GM21423 (cell line): ENCODE results near the gene CMC1.
A peak's percentile ranks its signal among the peaks of the same experiment; 100 is the strongest.
"Not testable (repeated sequence)": the region's sequence is repeated elsewhere in the genome, so short reads cannot be mapped to it uniquely, and the experiment has no call there.

Source experiments
- ATAC-seq: cut with Tn5 transposase; IDR thresholded peaks from one replicate; pipeline ENCODE4 v1.9.1; 2021; ENCODE audit warnings: mild to moderate bottlenecking, moderate library complexity; ENCODE audit not compliant: unreplicated experiment

CMC1 gene, protein sequence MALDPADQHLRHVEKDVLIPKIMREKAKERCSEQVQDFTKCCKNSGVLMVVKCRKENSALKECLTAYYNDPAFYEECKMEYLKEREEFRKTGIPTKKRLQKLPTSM

DNA sequence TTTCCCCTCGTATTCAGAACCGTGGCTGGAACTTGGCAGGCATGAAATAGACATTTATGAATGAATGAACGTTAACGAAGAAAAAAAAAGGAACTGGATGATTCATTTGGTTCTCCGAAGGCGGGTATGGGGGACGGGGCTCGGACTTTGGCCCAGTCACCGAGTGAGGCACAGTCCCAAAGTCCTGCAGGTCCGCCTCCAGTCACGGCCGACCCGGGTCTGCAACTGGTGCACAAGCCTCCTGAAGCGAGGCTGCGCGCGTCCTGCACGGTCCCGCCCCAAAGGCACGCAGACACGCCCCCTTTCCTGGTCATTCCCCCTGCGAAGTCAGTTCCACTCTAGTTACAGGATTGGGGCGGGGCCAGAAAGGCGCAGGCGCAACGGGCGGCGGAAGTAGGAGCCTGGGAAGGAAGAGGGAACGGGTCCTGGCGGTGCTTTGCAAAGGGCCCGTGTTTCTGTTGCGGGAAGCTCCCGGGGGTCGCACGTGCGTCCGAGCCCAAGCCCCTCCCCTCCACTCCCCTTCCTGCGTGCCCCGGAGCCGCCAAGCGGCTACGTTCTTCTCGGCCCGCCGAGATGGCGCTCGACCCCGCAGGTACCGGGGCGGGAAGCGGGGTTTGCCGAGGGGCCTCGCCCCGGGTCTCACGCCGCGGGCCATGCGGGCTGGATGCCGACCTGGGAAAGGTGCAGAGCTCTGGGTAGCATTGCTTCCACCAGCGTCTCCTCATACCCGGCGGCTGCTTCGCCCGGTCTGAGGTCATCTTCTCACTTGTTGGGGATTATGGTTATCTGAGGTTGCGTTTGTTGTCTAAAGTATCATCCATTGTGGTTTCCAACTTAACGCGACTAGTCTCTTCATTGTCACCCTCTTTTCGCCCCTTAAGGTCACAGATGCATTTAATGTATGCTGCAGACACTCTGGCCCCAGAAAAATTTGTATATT lies at the start of gene CMC1:
CMC1 (plus strand) TSS at position 399 of the 940 bp plus-strand sequence; CDS start at position 574, 175 bp downstream.
- ATAC-seq: peak; percentile 98

DNA sequence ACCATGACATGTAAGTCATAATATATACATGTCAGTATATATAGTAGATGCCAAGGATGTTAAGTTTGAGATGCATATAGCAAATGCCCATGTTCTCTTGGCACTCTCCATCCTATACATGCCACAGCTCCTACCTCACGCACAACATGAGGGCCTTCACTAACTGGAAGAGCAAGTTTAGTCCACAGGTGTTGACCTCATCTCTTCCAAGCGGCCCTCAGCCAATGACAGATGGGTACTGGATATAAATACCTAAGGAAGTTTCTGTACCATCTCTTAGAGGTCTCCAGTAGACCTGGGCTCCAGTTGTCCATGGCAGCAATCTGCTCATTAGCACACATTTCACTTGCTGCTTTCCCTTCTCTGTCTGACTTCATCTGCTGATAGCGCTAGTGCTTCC lies 43.3 kb upstream of the CMC1 start:
- ATAC-seq: no peak

DNA sequence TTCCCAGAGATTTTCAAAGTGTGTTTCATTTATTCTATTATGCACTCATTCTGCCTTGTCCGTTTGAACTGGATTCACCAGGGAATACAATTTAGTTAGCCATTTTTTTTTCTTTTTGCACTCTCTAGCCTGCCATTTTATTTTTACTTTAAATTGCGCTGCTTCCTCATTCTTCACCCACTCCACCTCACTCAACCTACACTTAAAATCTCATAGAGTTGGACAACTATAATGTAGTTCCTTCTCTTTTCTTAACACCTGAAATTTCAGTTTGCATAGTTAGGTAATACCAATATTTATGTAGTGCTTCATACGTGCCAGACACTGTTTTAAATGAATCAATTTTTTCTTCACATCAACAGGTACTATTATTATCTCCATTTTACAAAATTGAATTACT lies 42.4 kb upstream of the CMC1 start:
- ATAC-seq: no peak

DNA sequence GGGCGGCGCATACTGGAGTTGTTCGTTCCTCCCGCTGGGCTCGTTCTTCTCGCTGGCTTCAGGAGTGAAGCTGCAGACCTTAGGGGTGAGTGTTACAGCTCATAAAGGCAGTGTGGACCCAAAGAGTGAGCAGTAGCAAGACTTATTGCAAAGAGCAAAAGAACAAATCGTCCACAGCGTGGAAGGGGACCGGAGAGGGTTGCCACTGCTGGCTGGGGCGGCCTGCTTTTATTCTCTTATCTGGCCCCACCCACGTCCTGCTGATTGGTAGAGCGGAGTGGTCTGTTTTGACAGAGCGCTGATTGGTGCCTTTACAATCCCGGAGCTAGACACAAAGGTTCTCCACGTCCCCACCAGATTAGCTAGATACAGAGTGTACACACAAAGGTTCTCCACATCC lies 41.8 kb upstream of the CMC1 start:
- not testable (repeated sequence) for ATAC-seq

DNA sequence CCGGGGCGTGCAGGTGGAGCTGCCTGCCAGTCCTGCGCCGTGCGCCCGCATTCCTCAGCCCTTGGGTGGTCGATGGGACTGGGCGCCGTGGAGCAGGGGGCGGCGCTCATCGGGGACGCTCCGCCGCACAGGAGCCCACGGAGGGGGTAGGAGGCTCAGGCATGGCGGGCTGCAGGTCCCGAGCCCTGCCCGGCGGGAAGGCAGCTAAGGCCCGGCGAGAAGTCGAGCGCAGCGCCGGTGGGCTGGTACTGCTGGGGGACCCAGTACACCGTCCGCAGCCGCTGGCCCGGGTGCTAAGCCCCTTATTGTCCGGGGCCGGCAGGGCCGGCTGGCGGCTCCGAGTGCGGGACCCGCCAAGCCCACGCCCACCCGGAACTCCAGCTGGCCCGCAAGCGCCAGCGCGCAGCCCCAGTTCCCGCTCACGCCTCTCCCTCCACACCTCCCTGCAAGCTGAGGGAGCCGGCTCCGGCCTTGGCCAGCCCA lies 41.0 kb upstream of the CMC1 start:
- ATAC-seq: not testable (repeated sequence)

DNA sequence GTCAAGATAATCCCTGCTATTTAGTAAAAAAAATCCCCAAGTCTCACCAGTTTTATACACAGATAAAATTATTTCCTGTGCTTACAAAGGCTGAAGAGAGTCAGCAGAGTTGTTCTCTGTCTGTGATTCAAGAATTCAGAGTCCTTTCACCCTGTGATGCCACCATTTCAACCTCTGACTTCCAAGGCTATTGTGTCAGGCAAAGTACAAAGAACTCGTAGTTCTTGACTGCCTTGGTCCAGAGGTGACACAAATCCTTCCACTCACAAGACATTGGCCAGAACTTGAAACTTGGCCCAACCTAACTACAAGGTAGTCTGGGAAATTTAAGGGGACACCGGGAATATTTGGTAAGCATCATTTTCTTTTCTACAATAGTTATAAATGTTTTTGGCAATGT lies 34.9 kb upstream of the CMC1 start:
- ATAC-seq: no peak

DNA sequence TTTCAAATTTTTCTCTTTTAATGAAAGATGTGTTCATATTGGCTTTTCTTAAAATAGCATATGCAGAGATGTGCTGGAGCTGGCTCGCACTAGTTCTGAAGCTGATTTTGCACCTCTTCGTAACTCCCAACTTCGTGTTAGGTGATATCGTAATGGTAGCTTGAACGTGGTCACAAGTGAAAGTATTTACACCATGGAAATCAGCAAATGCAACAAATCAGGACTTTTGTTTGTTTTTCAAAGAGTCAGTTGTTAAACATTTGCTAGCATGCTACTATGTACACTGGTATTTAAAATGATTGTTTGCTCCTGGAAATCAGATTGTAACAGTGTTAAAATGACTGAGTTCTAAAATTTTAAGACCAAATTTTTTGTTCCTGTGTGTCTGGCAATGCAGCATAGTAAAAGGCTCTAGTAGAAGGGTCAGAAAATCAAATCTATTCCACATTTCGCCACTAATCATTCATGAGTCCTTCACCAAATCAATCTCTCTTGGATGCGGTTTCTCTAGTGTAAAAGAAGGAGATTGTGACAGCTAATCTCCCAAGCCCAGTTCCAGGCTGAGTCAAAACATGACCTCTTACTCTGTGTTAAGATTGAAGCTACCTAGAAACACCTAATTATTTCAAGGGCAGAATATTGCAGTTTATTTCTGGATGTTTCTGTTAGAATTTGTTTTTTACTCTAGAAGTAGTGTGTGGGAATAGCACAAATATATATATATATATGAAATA lies 34.3 kb upstream of the CMC1 start:
- ATAC-seq: no peak

DNA sequence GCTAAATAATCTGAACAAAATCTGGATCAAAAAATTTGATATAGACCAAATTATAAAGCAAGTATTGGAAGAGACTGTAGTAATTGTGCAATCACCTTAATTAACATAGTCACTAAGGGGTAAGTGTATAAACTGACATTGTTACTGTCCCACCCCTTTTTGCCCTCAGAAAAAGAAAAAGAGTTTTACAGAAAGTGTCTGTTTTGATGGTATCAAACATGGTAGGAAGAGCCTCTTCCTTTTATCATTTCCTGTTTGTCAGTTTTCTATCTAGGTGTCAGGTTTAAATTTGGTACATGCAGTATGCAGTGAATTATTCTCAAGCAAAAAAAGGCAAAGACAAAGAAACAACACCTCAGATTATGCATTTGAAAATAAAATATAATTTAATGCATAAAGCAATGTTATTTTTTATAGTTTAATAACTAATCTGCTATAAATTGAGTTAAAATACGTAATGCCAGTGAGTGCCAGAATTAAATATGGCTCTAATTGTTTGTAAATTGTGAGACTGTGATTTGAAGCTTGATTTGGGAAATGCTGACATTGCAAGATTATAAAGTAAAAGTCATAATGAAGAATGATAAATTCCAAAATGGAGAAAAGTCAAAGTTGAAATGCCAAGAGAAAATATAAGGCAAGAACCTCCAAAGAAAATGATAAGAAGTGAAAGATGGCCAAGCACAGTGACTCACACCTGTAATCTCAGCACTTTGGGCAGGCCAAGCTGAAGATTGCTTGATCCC lies 30.3 kb upstream of the CMC1 start:
- no peak for ATAC-seq

DNA sequence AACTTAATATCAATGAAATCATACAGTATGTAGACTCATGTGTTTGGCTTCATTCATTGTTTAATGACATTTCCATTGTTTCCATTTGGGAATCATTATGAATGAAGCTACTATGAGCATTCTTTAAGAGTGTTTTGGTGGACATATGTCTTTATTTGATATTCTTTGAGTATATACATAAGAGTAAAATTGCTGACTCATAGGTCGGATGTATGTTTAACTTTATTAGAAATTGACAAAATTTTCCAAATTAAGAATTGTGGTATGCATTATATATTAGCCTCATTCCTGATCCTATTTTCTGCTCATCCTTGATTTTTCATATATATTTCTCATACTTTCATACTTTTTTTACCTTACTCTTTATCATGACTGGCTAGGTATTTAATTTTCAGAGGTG lies 28.7 kb upstream of the CMC1 start:
- ATAC-seq: no peak

DNA sequence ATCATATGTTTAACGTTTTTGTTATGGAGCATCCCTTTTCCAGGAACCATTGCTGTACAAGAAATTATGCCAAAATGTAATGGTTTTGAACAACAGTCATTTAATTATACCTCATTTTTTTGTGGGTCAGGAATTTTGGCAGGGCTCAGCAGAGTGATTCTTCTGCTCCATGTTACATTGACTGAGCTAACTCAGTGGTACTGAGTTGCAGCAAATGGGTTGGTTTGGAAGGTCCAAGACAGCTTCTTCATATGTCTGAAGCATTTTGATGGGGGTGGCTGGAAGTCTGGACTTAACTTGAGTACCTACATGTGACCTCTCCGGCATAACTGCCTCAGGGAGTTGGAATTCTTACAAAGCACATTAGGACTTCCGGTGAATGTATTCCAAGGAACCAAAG lies 26.0 kb upstream of the CMC1 start:
- ATAC-seq: no peak

DNA sequence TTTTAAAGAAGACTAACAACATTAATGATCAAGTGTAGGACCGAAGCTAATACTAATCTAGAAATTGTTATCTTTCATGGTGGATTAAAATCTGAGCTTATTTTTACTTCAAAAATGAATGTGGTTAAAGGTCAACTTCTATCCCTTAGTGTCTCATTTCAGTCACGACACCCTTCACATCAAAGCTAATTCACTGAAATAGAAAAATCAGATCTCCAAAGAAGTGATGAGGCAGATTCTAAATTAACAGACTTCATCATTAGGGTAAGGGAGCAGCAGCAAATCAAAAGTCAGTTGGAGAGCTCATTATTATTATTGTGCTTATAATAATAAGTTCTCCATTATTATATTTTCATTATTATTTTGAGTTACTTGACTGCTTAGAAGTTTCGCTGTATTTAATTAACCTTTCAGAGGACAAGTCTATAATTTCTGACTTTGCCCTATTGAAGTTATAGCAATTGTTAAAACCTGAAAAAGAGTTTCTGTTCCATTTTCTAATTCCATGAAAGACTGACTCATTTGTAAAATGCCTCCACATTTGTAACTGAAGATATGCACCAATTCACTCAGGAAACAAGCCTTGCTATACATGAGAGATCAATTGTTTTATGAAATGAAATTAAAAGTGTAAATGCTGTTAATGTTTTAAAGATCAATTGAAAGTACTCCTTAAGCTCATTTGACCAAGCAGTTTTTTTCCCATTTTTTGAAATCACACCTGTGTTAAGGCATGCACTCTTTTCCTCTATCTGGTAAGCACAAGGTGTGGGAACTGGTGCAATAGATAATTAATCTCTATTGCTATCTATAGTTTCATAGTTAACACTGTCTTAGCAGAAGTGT lies 23.1 kb upstream of the CMC1 start:
- ATAC-seq: peak; percentile 67

DNA sequence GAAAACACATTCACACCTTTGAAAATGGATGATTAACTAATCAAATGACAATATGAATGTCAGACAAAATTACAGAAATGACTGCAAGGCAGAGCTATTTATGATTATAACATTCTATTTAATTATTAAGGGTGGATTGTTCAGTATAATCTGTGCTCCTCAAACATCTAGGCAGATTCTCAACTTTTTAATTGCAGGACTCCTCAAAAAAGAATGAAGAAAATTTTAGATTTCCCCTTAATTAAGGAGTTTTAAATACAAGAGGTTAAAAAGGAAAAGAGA lies 22.6 kb upstream of the CMC1 start:
- no peak for ATAC-seq

DNA sequence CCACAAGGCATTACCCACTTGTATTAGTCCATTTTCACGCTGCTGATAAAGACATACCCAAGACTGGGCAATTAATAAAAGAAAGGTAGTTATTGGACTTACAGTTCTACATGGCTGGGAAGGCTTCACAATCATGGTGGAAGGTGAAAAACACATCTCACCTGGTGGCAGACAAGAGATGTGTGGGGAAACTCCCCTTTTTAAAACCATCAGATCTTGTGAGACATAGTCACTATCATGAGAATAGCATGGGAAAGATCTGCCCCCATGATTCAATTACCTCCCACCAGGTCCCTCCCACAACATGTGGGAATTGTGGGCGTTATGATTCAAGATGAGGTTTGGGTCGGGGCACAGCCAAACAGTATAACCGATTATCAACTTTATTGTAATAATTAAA lies 17.0 kb upstream of the CMC1 start:
- ATAC-seq: no peak

DNA sequence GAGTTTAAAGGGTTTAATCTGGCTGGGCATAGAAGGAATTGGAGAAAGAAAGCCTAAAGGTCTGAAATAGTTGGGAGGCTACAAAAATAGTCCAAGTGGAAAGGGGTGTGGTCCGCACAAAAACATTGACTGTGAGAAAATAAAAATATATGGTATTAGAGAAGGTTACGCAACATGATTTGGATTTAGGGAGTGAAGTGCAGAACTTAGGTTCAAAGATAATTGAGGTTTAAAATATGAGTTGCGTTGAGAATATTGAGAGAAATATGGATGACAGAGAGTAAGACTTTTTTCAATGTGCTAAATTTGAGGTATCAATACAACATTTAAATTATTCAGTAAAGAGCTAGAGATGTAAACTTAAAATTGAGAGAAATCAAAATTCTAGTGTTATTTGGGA lies 15.4 kb upstream of the CMC1 start:
- no peak for ATAC-seq

DNA sequence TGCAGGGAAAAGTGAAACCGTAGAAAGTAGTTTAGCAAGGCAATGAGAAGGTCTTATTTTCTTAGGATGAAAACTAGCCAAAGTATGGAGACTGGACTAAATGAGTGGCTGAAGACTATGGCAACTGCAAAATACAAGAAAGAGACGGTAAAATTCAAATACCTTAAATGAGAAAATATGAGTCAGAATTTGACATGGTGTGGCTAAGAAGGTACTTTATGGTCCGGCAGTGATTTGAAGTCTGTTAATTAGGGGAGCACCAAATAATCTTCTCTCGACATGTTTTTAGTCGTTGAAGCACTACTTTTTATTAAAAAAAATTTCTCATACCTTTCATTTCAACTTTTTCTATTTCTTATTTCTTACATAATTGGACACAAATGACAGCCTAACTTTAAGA lies 12.8 kb upstream of the CMC1 start:
- no peak for ATAC-seq

DNA sequence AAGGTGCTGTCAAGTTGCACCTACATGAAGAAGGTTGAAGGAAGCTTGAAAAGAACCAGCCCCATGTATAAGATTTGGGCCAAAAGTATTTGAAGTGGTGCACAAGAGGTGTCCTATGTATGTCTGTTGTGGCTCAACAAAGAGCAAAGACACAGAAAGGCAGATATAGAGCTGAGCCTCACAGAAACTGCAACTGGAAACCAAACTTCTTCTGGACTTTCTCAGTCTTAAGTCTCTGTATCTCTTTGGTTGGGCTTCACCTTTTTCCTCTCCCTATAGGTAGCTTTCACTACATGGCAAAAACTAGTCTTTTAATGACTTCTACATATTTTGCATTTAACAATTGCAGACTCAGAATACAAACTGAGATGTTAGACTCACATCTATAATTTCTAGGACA lies 8.8 kb upstream of the CMC1 start:
- ATAC-seq: no peak

DNA sequence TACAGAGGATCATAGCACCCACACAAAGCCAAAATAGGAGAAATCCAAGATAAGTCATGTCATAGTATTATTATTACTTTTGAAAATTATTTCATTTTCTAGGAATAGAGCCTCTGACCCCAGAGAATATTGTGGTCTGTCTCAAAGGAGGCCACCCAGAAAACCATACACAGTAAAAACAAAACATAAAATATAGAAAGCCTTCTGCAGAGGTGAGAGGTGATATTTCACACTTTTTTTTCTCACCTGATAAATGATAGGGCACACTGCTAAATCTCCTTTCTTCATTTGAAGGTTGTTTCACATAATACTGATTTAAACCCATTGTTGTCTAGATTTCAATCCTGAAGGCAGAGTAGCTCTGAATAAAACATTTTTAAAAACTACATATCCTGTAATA lies 7.0 kb upstream of the CMC1 start:
- no peak for ATAC-seq

DNA sequence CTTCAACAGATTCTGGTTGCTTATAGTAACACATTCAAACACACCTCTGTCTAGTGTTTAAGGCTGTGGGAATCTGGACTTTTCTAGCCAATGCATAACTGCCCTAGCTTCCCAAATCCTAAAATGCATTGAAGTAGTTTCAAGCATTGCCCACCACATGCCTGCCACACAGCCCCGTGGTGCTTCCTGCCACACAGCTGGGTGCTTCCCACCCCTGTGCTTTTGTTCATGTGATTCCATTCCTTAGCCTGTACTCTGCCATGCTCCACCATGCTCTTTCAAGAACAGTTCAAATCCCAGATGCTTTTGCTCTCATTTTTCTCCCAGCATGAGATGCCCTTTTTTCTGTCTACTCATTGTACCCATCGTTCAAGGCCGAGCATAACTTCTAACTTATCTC lies 2.3 kb upstream of the CMC1 start:
- ATAC-seq: no peak

DNA sequence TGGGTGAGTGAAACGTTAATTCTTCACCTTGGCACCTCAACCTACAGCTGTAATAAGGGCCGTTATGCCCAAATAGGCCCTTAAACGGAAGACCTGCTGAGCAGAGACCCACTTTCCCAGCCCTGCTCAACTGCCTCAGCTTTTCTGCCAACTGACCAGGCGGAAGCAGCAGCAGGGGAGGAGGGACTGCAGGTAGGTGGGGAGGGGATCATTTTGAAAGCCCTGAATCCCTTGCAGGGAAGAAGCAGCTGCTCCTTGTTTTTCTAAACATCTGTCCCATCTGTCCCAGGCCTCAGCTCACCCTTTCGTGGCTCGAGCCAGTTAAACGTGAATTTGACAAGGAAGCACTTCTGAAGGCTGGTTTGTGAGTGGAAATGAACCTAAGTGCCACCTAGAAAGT lies 978 bp upstream of the CMC1 start:
- ATAC-seq: no peak

DNA sequence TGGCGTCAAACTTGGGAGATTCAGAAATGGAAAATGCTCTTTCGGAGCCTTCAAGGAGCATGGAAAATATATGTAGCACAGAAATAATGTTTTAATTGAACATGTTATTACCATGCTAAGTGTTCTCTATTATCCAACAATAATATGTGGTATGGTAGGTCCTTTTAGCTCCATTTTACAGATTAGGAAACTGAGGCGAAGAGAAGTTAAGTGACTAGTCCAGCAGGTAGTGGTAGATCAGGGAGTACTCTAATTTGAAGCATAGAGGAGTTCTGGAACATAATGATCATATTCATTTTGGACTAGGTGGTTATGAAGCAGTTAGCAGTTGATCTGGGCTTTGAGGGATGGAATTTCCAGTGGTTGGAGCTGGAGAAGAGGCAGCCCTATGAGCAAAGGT lies 1.1 kb downstream of the CMC1 start:
- ATAC-seq: no peak
